NT2/D1 (cell line): ENCODE measurements around the gene WDFY3.

Experiments
- YY1 ChIP-seq: IDR thresholded peaks from 2 replicates; pipeline ENCODE4 v1.6.1; 2011; ENCODE audit not compliant: insufficient read length, insufficient read depth
- ZNF274 ChIP-seq: IDR thresholded peaks from 2 replicates; pipeline ENCODE4 v1.6.1; 2011; ENCODE audit warnings: mild to moderate bottlenecking, low read depth, low read length

GRCh38 chr4:84825701-84826341 lies 140.7 kb downstream of the WDFY3 start:
- TF ChIP-seq ZNF274, result no peak
- no peak for TF ChIP-seq YY1
